HG02938 (cell line): ENCODE measurements around the gene CBX7.

ENCODE experiments used
- ATAC-seq: cut with Tn5 transposase; IDR thresholded peaks from one replicate; pipeline ENCODE4 v1.9.1; 2021; ENCODE audit warnings: mild to moderate bottlenecking, moderate library complexity; ENCODE audit not compliant: unreplicated experiment

CBX7 gene

GRCh38 chr22:39094717-39095389, 57.6 kb downstream of the CBX7 start:
- no peak for ATAC-seq

- no peak for ATAC-seq
These were observed 60.2 kb downstream of the CBX7 start for GRCh38 chr22:39092111-39092862.

GRCh38 chr22:39091126-39092081, 61.1 kb downstream of the CBX7 start:
- no peak for ATAC-seq

DNA sequence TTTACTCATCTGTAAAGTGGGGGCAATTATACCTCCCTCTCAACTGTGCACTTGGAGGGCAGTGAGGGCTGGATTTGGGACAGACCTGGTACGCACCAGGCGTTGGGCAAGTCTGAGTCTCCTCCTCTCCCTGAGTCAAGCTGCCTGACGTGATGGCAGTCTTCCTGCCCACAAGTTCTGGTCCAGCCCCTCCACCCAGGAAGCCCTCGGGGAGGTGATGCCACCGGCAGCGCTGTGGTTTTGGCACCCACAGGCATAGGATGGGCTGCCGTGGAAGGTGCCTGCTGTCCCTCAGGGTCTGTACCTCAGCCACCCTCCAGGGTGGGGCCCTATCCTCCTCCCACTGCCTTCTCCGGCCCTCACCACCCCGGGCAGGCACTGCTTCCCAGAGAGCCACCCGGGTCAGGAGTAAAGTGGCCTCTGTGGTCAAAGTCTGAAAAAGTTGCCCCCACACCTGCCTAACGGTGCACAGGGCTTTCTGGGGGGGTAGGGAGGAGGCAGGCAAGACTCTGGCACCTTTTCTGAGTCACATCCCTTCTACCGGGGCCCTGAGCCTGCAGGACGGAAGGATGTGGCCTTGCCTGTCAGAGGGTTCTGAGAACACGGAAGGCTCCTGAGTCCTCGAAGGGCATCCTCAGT, 61.9 kb downstream of the CBX7 start:
- no peak for ATAC-seq

DNA sequence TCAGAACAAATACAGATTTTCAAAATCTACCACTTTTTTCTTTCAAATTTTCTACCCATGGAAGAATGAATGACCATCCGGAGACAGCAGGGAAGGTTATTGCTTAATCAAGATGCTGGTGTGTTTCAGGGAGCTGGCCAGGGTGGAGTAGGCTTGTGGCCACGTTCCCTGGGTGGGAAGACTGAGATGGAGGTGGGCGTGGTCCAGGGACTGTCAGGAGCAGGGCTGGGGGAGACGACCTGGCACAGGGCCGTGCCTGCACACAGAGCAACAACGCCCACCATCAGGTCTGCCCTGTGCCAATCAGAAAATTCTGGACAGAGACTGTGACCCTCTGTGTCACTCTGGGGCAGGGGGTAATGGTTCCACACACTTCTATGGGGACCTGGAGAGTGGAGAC, 62.6 kb downstream of the CBX7 start:
- no peak for ATAC-seq

GRCh38 chr22:39088685-39089032, 63.8 kb downstream of the CBX7 start:
- ATAC-seq: no peak

DNA sequence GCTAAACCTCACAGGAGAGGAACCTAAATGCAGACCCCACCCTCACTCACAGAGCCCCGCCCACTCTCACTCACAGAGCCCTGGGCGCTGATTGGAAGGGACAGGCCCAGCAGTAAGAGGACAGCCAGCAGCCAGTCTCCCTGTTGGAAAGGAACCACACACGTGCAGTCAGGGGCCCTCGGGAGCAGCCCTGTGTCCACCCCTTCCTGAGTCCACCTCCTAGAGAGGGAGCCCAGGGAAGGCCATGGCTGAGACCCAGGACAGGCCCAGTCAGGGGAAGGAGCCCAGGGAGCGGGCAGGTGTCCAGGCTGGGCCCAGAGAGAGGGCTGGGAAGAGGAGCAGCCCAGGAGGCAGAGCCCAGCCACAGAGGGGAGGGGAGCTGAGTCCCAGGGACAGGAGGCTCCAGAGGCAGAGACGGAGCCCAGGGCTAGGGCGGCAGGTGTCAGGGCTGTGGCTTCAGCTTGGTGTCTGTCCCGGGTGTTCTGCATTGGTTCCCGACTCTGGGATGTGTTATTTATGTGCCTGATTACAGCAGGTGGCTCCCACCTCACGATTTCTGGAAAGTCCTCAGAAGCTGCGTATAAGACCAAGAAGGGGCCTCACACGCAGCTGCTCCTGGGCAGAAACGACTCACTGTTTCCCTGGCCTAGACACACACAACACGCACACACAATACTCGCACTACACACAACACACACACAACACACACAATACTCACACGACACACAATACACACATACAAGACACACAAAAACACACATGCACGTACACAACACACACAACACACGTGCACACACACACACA, 64.4 kb downstream of the CBX7 start:
- ATAC-seq: no peak

DNA sequence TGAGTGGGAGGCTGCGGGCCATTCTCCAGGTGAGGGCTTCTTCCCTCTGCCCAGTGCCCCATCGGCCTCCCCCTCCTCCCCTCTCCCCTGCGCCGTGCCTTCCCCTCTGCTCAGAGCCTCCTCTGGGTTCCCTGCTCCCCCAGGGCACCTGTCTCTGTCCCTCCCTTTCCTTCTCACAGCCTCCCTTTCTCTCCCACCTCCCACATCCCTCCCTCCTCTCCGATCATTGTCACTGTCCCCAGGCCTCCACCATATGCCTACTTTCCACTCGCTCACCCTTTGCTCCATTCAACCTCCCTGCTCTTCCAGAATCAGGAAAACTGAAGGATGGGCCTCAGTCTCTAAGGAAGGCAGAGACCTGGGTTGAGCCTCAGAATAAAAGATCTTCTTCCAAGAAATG, 65.4 kb downstream of the CBX7 start:
- no peak for ATAC-seq

DNA sequence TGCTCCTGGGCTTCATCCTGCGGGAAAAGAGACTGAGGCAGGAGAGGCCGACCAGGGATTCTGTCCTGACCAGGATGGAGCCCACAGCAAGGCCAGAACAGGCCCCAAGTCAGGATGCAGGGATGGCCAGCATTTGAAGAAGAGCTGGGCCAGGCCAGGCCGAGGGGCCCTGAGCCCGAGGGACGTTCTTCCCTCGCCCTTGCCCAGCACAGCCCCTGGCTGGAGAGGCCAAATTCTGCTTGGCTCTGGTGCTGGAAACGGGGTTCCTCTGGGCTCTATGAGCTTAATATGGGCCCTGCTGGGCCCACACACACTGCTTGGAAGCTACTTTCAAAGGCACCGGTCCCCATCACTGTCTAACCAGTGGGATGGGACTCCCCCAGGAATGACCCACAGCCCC, 67.8 kb downstream of the CBX7 start:
- ATAC-seq: no peak

DNA sequence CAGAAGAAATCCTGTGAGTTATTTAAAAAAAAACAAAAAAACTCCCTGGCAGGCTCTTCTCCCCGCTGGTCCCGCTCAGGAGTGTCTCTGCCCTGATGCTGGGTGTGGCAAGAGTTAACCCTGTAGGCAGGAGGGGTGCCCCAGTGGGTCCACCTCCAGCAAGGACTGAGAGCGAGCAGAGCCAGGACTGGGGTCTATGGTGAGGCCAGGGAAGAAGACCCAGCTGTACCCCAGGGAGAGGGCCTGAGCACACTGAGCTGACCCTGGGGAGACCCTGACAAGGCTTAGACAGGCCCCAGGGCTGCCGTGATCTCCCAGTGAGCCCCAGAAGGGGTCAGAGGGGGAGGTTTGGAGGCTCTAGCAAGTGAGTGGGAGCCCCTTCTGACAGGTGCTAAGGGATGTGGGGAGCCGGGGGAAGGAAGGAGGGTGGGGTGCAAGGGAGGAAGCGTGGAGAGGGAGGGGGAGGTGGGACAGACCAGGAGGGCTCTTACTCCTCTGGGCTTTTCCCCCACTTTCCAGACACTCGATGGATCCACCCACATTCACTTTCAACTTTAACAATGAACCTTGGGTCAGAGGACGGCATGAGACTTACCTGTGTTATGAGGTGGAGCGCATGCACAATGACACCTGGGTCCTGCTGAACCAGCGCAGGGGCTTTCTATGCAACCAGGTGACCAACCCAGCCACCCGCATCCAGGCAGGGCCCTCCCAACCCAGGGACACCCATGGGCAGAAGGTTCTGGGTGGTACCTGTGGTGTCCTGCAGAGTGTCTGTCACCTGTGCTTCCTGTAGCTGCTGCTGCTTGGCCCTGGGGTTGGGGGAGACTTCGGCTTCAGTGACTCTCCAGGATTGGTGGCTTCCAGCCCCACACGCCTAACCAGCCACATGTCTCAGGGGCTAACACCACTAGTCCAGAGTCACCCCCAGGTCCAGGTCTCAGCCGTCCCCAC, 69.0 kb downstream of the CBX7 start:
- no peak for ATAC-seq

GRCh38 chr22:39081598-39081997, 70.9 kb downstream of the CBX7 start:
- ATAC-seq: no peak

GRCh38 chr22:39081016-39081415, 71.5 kb downstream of the CBX7 start:
- ATAC-seq: no peak
